Adipose tissue (tissue), 3 donors: ENCODE data around the gene CCDC81. TPM values are rescaled to one million over a fixed set of nuclear protein-coding genes. Genes with fewer than 3 reads are reported as not detected.
"Not testable (repeated sequence)": the region's sequence is repeated elsewhere in the genome, so short reads cannot be mapped to it uniquely, and the experiment has no call there.

Experiments used
- H3K27ac ChIP-seq: one replicate; pipeline ENCODE4 v1.5.1; 2013; ENCODE audit warnings: low read depth, low read length
- WGBS, 3 donors: extraction: QIAGEN DNeasy Blood & Tissue Kit; methylation state at CpG; one replicate each; pipeline ENCODE4 v1.1.7; 2013; 5-methylcytosine and 5-hydroxymethylcytosine counted together
- polyA plus RNA-seq, 3 donors: library from polyadenylated mRNA; stranded (reverse); fragments of 200-250 nt; gene quantifications; one replicate each; pipeline ENCODE4 v1.2.3, GENCODE V29; 2013
- donor health status: healthy with polysubstance abuse.
- donor health status: Bipolar disorder and iron deficiency.
- donor health status: healthy.

Gene CCDC81
- polyA plus RNA-seq: under 1 TPM; 0.12 to 0.52 (median 0.34) TPM

DNA sequence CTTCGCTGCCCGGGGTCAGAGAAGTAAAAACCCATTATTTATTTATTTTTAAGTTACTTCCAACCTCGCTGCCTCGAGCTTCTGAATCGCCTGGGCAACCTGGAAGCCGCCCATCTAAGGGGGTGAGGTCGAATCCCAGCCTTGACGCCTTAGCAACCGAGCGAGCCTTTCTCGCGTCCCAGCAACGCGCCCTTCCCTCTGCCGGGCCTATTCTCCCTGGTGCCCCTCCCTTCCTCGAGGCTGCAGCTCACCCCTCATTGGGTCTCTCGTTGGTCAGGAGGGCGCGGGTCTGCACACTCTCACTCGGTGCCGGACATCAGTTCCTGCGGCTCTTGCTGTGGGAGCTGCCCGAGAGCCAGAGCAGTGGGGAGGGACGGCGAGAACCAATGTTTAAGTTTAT, at the start of gene CCDC81:
Gene CCDC81, plus strand, starts transcription at position 302 of the 400 bp plus-strand sequence. CDS start 277 bp downstream, outside the sequence.
- WGBS, 3 donors: 8 to 12% (median 10%) methylated on average over 25 of the region's 25 CpGs
- H3K27ac ChIP-seq: no peak within 1 kb of the TSS

DNA sequence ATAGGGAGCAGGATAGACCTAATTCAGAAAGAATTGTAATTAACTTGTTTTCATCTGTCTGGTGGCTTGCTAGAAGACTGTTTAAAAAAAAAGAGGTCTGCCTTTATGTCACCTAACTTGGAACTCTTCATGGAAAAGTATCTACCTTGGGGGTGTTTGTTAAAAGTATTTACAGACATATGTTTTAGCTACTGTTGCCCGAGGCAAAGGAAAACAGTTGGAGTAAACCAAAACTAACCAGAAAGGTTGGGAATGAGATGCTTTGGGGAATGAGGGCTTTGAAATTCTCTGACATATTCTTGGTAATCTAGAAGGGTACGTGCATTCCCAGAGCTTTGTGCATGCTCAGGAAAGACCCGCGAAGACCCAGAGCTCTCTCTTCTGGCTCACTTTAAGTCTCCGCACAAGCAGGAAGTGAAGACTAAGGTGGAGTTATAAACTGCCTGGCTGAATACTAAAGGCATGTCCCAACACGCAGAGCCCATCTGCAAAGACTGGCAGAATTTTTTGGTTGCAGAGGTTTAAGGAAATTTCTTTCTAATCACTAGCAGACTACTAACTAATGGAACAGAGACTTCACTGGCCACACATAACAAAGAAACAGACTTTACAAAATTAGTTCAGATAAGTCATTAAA, 39.4 kb upstream of the CCDC81 start:
- 97 to 99% (median 98%) methylated on average over 6 of the region's 6 CpGs for WGBS, 3 donors

GRCh38 chr11:86337227-86337626, 37.5 kb upstream of the CCDC81 start:
- no peak overlapping the region for H3K27ac ChIP-seq
- WGBS, 3 donors: 90 to 97% (median 94%) methylated on average over 2 of the region's 2 CpGs

More for the DNA sequence above, 39.4 kb upstream of the CCDC81 start:
- no peak overlapping the region for H3K27ac ChIP-seq

GRCh38 chr11:86341382-86341781, 33.3 kb upstream of the CCDC81 start:
- WGBS, 3 donors: 93 to 95% (median 94%) methylated on average over 3 of the region's 3 CpGs
- H3K27ac ChIP-seq: no peak overlapping the region

- 89 to 92% (median 91%) methylated on average over 3 of the region's 3 CpGs for WGBS, 3 donors
- no peak overlapping the region for H3K27ac ChIP-seq
Observed at GRCh38 chr11:86346513-86346912, 28.2 kb upstream of the CCDC81 start.

GRCh38 chr11:86355256-86355655, 19.4 kb upstream of the CCDC81 start:
- H3K27ac ChIP-seq: no peak overlapping the region
- WGBS, 3 donors: 76 to 80% (median 78%) methylated on average over 4 of the region's 4 CpGs

GRCh38 chr11:86357412-86357811, 17.3 kb upstream of the CCDC81 start:
- 84 to 91% (median 89%) methylated on average over 4 of the region's 4 CpGs for WGBS, 3 donors
- H3K27ac ChIP-seq: not testable (repeated sequence)

GRCh38 chr11:86358720-86359119, 16.0 kb upstream of the CCDC81 start:
- no peak overlapping the region for H3K27ac ChIP-seq
- 79 to 83% (median 79%) methylated on average over 3 of the region's 3 CpGs for WGBS, 3 donors

DNA sequence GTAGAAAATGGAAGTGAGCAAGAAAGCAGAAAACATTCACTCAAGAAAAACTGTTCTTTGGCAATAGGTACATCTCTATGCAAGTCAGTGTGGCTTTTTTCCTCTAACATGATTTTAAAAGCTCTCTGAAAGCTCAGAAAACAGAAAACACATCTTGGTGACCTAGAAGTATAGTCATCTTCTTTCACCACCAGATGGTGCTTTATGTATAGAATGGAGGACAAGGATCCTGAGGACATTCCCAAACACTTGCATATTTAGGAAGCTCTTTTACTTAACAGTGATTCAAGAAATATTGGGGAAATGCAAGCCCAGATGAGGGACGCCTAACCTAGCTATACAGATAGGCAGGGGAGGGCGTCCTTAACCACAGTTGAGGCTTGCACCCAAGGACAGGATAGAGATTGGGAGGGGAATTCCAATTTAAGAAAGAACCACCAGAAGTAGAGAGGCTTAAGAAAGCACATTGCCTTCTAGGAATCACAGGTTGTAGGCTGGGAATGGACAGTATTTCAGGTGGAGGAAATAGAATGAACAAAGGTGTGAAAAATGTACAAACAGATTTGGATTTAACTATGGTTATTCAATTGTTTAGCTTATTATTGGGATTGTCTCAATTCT, 13.8 kb upstream of the CCDC81 start:
- 60 to 64% (median 60%) methylated on average over 2 of the region's 2 CpGs for WGBS, 3 donors

DNA sequence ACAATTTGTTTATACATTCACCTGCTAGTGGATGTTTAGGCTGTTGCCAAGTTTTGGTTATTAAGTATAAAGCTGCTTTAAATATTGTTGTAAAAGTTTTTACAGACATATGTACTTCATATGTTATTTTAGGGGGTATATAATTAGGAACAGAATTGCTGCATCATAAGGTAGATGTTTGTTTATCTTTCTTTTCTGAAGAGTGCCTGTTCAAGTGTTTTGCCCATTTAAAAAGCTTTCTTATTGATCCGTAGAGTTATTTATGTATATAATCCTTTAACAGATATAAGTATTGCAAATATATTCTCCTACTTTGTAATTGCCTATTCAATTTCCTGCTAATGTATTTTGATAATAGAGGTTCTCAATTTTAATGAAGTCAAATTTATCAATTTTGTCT, 11.3 kb upstream of the CCDC81 start:
- H3K27ac ChIP-seq: no peak overlapping the region
- WGBS, 3 donors: 86 to 98% (median 97%) methylated on average over 1 of the region's 1 CpG

More for the DNA sequence above, 13.8 kb upstream of the CCDC81 start:
- no peak overlapping the region for H3K27ac ChIP-seq

DNA sequence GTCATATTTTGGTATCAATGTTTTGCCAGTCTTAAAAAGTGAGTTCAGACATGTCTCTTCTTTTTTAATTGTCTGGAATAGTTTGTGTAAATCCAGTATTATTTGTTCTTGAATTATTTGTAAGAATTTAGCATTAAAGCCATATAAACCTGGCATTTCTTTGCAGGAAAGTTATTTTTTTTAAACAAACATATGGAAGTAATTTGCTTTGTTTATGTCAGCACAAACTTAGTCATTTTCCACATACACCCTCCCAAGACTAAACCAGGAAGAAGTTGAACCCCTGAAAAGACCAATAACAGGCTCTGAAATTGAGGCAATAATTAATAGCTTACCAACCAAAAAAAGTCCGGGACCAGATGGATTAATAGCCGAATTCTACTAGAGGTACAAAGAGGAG, 9.1 kb upstream of the CCDC81 start:
- WGBS, 3 donors: 78 to 98% (median 89%) methylated on average over 2 of the region's 2 CpGs

DNA sequence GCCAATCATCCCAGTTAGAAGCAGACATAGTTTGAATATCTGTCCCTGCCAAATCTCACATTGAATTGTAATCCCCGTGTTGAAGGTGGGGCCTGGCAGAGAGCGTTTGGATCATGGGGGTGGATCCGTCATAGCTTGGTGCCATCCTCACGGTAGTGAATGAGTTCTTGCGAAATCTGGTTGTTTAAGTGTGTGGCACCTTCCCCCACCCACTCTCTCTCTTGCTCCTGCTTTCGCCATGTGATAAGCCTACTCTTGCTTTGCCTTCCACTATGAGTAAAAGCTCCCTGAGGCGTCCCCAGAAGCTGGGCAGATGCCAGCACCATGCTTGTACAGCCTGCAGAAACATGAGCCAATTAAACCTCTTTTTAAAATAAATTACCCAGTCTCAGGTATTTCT, 5.0 kb upstream of the CCDC81 start:
- H3K27ac ChIP-seq: no peak overlapping the region
- 90 to 95% (median 92%) methylated on average over 7 of the region's 7 CpGs for WGBS, 3 donors

More for the DNA sequence above, 9.1 kb upstream of the CCDC81 start:
- no peak overlapping the region for H3K27ac ChIP-seq

DNA sequence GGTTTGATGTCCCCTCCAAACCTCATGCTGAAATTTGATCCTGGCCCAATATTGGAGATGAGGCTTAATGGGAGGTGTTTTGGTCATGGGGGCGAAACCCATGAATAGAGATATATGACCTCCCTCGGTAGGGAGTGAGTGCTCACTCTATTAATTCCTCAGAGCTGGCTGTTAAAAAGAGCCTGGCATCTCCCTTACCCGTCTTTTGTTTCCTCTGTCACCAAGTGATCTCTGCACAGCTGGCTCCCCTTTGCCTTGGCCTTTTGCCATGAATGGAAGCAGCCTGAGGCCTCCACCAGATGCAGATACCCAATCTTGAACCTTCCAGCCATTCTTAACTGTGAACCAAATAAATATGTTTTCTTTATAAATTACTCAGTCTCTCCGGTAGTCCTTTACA, 4.5 kb upstream of the CCDC81 start:
- no peak overlapping the region for H3K27ac ChIP-seq
- WGBS, 3 donors: 82 to 90% (median 85%) methylated on average over 4 of the region's 4 CpGs

DNA sequence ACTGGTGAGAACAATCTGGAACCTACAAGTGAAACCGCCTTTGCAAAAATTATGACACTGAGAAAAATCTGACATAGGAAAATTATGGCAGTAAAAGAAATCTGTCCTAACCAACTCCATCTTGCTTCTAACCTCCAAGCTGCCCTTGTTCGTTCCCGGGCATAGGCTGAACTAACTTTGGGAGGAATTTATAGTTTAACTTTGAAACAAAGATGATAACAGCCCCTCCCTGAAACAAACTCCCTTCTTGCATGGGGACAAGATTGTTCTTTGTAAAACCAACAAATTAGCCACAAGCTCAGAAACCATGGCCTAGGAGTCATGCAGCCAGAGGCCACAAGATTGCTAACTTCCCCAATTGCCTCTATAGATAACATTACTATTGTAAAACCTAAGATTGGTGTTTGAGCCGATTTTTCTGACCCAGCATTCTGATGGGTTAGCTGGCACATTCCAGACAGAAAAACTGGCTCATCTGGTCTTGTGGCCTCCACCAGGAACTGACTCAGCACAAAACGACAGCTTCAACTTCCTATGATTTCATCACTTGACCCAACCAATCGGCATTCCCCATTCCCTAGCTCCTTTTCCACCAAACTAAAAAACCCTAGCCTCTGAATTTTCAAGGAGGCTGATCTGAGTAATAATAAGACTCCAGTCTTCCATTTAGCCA, 3.6 kb upstream of the CCDC81 start:
- WGBS, 3 donors: 64 to 70% (median 67%) methylated on average over 6 of the region's 6 CpGs
- H3K27ac ChIP-seq: no peak overlapping the region

DNA sequence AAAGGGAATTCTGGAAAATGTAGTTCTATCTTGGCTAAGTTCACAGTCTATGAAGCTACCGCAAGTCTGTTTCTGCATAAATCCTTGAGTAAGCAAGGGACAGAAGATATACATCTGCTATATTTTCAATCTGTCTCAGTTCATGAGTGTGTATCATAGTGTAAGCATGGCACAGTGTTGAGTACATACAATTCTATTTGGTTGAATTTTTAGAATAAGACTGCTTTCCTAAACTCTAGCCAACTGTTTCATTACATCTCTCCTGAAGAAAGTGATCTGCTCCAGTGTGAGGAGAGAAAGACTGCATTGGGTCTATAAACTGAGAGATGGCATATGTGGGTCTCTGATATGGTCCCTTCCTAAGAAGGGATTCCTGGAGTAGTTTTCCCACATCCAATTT, 2.6 kb upstream of the CCDC81 start:
- no peak overlapping the region for H3K27ac ChIP-seq
- WGBS, 3 donors: 95 to 100% (median 97%) methylated on average over 1 of the region's 1 CpG

DNA sequence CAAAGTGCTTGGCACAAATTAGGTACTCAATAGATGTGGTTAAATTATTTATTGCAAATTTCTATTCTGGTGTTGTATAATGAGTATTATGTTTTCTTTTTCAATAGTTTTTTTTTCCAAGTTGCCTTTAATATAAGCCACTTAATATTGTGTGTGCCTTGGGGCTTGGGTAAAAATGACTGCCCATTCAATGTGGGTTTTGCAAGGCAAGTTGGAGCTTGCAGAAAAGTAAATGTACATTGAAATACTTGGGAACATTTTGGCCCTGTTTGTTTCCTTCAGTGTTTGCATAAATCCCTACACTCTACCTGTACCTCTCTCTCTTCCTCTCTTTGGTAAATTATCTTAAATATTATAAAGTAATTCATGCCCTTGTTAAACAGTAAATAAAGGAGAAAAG, 2.1 kb upstream of the CCDC81 start:
- no peak overlapping the region for H3K27ac ChIP-seq

- 18 to 37% (median 27%) methylated on average over 1 of the region's 1 CpG for WGBS, 3 donors
- H3K27ac ChIP-seq: no peak overlapping the region
Observed at GRCh38 chr11:86374069-86374468, 618 bp upstream of the CCDC81 start.

DNA sequence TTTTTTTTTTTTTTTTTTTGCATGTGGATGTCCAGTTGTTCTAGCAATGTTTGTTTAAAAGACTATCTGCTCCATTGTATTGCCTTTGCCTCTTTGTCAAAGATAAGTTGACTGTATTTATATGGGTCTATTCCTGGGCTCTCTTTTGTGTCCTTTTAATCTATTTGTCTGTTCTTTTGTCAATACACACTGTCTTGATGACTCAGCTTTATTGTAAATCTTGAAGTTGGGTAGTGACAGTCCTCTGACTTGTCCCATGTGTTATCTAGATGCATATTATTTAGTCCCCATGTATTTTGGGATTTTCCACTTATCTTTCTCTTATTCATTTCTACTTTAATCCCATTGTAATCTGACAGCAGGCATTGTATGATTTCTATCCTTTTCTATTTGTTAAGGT, 3.3 kb downstream of the CCDC81 start:
- H3K27ac ChIP-seq: no peak overlapping the region

DNA sequence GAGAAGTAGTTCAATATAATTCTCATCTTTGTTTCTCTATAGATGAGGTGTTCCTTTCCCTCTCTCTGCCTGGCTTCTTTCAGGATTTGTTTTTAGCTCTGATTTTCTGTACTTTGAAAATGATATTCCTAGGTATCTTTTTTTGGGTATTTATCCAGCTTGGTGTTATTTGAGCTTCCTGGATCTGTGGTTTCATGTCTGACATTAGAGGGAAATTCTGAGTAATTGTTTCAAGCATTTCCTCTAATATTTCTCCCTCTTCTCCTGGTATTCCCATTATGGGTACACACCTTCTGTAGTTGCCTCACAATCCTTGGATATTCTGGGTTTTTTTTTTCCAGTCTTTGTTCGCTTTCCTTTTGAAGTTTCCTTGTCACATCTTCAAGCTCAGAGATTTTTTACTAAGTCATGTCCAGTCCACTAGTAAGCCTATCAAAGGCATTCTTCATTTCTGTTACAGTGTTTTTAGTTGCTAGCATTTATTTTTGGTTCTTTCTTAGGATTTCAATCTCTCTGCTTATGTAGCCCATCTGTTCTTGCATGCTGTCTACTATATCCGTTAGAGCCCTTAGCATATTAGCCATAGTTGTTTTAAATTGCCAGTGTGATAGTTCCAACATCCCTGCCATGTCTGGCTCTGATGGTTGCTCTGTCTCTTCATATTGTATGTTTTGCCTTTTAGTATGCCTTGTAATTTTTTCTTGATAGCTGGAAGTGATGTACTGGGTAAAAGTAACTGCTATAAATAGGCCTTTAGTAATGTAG, 5.8 kb downstream of the CCDC81 start:
- no peak overlapping the region for H3K27ac ChIP-seq
- 91 to 93% (median 92%) methylated on average over 2 of the region's 2 CpGs for WGBS, 3 donors
